ENCODE data around the gene AVPR2.
A peak's percentile ranks its signal among the peaks of the same experiment; 100 is the strongest.

AVPR2 gene

DNA sequence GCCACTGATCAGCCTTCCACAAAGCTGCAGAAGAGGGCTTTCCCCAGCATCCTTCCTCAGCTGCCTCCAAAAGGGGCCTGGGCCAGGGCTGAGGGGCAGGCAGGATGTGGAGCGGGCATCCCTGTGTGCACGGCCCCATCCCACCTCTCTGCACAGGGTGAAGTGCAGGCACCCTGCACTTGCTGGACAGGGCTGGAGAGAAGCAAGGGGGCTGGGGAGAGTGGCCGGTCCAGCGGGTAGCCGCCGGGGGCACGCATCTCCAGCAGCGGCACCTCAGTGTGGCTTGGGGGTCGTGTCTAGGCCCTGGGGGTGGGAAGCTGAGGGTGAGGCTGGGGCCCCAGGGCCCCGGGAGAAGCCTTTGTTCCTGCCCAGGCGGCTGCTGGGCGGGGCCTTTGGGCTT lies 3.0 kb downstream of the AVPR2 start:
- H3K4me3 ChIP-seq: no peak overlapping the region
- H3K9ac ChIP-seq: no peak overlapping the region
- H3K4me2 ChIP-seq: no peak overlapping the region
- TF ChIP-seq Cebpa-rat (IDR thresholded peaks at IDR 0.05): no peak
- no peak overlapping the region for H3K27ac ChIP-seq
- H3K9me3 ChIP-seq (replicated peaks in 1 of 11): no peaks in the 10 kb centered on the region; a peak in 4 of 22 replicates
- H3K27me3 ChIP-seq: peaks cover 42 to 89% (median 72%) of the 10 kb centered on the region in 11 experiments
- H3K36me3 ChIP-seq: peaks cover 2 to 53% (median 36%) of the 10 kb centered on the region in 11 experiments; a peak in 18 of 22 replicates
- H3K4me1 ChIP-seq: peaks cover 26 to 52% (median 37%) of the 10 kb centered on the region in 10 experiments
- peaks cover 38 to 95% (median 57%) of the 10 kb centered on the region in 11 experiments; a peak in 20 of 22 replicates for H4K20me1 ChIP-seq

DNA sequence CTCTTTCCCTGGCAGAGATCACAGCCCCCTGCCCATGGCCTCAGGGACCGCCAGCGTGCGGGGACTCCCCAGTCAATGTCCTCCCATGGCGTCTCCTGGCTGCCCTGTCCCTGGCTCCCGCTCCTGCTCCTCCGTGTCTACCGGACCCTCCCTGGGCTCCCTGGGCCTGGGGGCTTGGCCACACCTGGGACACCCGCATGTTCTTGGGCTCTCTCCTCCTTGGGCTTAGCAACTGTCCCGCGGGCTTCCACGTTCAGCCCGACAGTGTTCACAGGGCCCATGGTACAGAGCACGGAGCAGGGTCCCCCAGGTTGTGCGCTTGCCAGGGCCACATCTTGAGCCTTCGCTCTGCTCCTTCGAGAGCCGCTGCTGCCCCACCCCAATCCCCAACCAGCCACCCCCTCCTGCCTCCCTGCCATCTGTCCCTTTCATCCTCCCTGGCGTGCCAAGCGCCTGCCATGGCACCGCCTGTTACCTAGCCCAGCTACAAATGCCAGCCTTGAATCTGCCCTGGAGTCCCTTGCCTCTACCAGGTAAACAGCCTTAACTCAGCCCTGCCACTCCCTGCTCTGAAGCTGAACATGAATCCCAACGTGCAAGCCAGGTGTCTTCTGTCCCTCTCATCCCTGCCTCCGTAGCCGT lies 3.9 kb downstream of the AVPR2 start:
- peaks cover 0 to under 1% (median 0%) of the 10 kb centered on the region in 11 experiments; a peak in 4 of 22 replicates for H3K9me3 ChIP-seq (replicated peaks in 1 of 11)
- H3K27ac ChIP-seq: no peak overlapping the region
- TF ChIP-seq Cebpa-rat (IDR thresholded peaks at IDR 0.05): no peak
- no peak overlapping the region for H3K9ac ChIP-seq
- H3K27me3 ChIP-seq: peaks cover 45 to 89% (median 72%) of the 10 kb centered on the region in 11 experiments
- peaks cover 10 to 62% (median 45%) of the 10 kb centered on the region in 11 experiments; a peak in 18 of 22 replicates for H3K36me3 ChIP-seq
- H4K20me1 ChIP-seq: peaks cover 36 to 95% (median 59%) of the 10 kb centered on the region in 11 experiments; a peak in 20 of 22 replicates
- H3K4me2 ChIP-seq: peak overlapping the region in 1 of 11 experiments; percentile 5; a peak in 2 of 22 replicates
- peaks cover 17 to 43% (median 29%) of the 10 kb centered on the region in 10 experiments for H3K4me1 ChIP-seq
- no peak overlapping the region for H3K4me3 ChIP-seq

DNA sequence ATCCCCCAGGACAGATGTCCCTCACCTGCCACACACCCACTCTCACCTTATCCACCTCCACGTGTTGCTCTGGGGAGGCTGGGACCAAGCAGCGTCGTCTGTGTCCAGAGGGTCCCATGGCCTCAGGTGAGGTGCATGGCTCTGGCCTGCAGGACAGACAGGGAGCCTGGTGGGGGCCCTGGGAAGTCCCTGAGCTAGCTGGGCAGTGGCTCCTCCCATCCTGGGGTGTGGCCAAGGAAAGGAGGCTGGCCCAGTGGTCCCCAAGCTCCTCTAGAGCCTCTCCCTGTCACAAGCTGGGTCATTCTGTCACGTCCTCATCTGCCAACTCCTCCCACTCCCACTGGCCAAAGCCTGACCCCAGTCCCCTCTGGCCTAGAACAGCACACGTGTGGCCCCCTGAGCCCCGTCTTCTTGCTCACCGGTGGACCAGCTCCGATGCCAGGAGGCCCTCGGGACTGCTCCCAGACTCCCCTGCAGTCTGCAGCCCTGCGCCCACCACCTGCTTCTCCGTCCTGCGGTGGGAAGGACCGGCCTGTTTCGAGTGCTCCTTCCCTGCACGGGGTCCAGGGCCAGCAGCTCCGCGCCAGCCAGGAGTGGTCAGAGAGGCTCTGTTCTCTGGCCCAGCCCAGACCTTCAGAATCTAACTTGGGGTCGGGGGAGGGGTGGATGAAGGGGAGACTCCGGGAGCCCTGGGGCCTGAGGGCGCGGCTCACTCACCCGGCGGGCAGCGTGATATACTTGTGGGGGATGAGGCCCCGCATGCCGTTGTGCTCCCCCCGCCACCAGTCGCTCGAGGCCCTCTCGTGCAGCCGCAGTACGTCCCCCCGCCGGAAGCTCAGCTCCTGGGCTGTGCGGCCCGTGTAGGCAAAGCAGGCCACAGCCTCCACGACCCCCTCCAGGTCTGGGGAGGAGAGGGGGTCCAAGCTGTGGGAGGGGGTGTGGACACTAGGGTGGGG lies 4.8 kb downstream of the AVPR2 start:
- Histone ChIP-seq H3K9me3 (replicated peaks in 1 of 11) (peaks cover 0 to 11% (median 0%) of the 10 kb centered on the region in 11 experiments; a peak in 4 of 22 replicates), H3K9ac (no peak overlapping the region; a peak in 1 of 22 replicates), H3K27ac (no peak overlapping the region), H4K20me1 (peaks cover 41 to 98% (median 68%) of the 10 kb centered on the region in 11 experiments; a peak in 20 of 22 replicates), H3K27me3 (peaks cover 55 to 93% (median 79%) of the 10 kb centered on the region in 11 experiments), H3K4me2 (peak overlapping the region in 1 of 11 experiments; percentile 12; a peak in 3 of 22 replicates), H3K36me3 (peaks cover 13 to 72% (median 54%) of the 10 kb centered on the region in 11 experiments; a peak in 18 of 22 replicates), H3K4me1 (peaks cover 8 to 35% (median 19%) of the 10 kb centered on the region in 10 experiments), H3K4me3 (no peak overlapping the region)
- no peak for TF ChIP-seq Cebpa-rat (IDR thresholded peaks at IDR 0.05)

DNA sequence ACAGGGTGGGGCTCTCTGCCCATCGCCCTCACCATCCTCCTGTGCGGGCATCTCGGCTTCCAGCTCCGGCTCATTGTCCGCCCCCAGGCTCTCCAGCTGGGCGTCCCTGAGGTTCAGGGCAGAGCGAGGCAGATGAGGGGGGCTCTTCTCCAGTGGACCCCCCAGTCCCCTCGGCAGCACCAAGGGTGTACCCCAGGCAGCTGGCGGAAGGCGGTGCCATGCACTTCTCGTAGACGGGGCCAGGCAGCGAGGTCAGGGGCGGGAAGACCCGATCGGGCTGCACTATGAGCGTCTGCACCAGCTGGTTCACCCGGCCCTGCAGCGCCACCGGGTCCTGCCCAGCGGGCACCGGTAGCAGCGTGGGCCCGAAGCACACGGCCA lies 5.5 kb downstream of the AVPR2 start:
- Histone ChIP-seq H3K4me3 (no peak overlapping the region), H3K4me2 (no peak overlapping the region), H3K4me1 (peaks cover 1 to 28% (median 12%) of the 10 kb centered on the region in 10 experiments; a peak in 18 of 20 replicates), H3K36me3 (peaks cover 17 to 78% (median 59%) of the 10 kb centered on the region in 11 experiments; a peak in 18 of 22 replicates), H3K27ac (no peak overlapping the region), H3K27me3 (peaks cover 61 to 93% (median 82%) of the 10 kb centered on the region in 11 experiments), H3K9me3 (replicated peaks in 1 of 11) (peaks cover 0 to 16% (median 0%) of the 10 kb centered on the region in 11 experiments; a peak in 4 of 22 replicates), H4K20me1 (peaks cover 41 to 99% (median 72%) of the 10 kb centered on the region in 11 experiments; a peak in 20 of 22 replicates), H3K9ac (no peak overlapping the region)
- TF ChIP-seq Cebpa-rat (IDR thresholded peaks at IDR 0.05): no peak

DNA sequence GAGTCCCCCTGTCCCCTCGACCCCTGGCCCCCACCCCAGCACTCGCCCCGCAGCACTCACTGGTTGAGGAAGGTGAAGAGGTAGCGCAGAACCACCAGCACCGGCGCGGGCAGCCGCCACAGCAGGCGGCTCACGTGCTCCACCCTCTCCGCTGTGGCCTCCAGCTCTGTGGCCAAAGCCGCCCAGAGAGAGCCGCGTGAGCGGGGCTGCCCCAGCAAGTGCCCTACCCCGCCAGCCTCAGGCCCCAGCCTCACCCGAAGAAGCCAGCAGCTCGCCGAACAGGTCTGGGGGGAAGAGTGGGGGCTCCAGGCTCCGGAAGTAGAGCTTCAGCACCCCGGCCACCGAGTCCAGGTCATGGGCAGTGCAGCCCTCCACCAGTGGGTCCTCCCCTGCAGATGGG lies 6.0 kb downstream of the AVPR2 start:
- H4K20me1 ChIP-seq: peaks cover 40 to 98% (median 70%) of the 10 kb centered on the region in 11 experiments; a peak in 21 of 22 replicates
- peaks cover 64 to 92% (median 82%) of the 10 kb centered on the region in 11 experiments for H3K27me3 ChIP-seq
- peaks cover 0 to 27% (median 8%) of the 10 kb centered on the region in 10 experiments; a peak in 10 of 20 replicates for H3K4me1 ChIP-seq
- no peak overlapping the region for H3K4me3 ChIP-seq
- H3K27ac ChIP-seq: no peak overlapping the region
- H3K9ac ChIP-seq: no peak overlapping the region
- H3K36me3 ChIP-seq: peaks cover 17 to 80% (median 60%) of the 10 kb centered on the region in 11 experiments; a peak in 18 of 22 replicates
- peaks cover 0 to 16% (median 0%) of the 10 kb centered on the region in 11 experiments; a peak in 4 of 22 replicates for H3K9me3 ChIP-seq (replicated peaks in 1 of 11)
- no peak overlapping the region for H3K4me2 ChIP-seq
- no peak for TF ChIP-seq Cebpa-rat (IDR thresholded peaks at IDR 0.05)

DNA sequence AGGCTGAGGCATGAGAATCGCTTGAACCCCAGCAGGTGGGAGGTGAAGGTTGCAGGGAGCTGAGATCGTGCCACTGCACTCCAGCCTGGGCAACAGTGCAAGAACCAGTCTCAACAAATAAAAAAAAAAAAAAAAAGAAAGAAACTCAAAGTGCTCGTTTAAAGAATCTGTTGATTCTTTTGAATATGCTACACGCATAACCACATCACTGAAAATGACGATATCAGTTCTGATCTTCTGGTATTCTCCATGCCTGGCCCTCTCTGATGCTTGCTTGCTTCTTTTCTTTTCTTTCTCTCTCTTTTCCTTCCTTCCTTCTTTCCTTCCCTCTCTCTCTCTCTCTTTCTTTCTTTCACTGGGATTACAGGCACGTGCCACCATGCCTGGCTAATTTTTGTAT lies 7.3 kb downstream of the AVPR2 start:
- Histone ChIP-seq H3K36me3 (peaks cover 18 to 88% (median 72%) of the 10 kb centered on the region in 11 experiments; a peak in 21 of 22 replicates), H3K9ac (no peak overlapping the region), H3K4me3 (no peak overlapping the region), H3K4me2 (no peak overlapping the region), H3K27me3 (peaks cover 67 to 92% (median 83%) of the 10 kb centered on the region in 11 experiments), H3K9me3 (replicated peaks in 1 of 11) (peaks cover 0 to 16% (median 0%) of the 10 kb centered on the region in 11 experiments; a peak in 1 of 22 replicates), H4K20me1 (peaks cover 38 to 98% (median 76%) of the 10 kb centered on the region in 11 experiments; a peak in 21 of 22 replicates), H3K27ac (no peak overlapping the region; a peak in 1 of 22 replicates), H3K4me1 (peaks cover 0 to 17% (median 0%) of the 10 kb centered on the region in 10 experiments; a peak in 6 of 20 replicates)
- no peak for TF ChIP-seq Cebpa-rat (IDR thresholded peaks at IDR 0.05)

DNA sequence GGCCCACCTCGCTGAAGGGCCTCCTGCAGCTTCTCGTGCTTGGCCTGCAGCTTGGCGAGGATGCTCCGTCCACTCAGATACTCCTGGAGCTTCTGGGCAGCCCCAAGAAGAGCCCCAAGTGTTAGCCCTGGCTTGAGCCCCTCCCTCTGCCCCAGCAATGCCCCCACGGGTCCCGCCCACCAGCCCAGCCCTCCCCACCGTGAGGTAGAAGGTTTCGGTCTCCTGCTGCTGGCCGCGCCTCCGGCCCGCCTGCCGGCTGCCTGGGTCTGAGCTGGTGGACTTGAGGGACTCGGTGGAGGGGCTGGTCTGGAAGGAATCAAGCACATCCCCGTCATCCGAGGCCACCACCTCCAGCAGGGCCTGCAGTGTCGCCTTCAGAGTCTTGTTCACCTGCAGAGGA lies 8.7 kb downstream of the AVPR2 start:
- Histone ChIP-seq H3K9ac (no peak overlapping the region), H4K20me1 (peaks cover 34 to 98% (median 69%) of the 10 kb centered on the region in 11 experiments; a peak in 21 of 22 replicates), H3K27ac (no peak overlapping the region), H3K4me3 (no peak overlapping the region), H3K36me3 (peaks cover 18 to 89% (median 70%) of the 10 kb centered on the region in 11 experiments), H3K4me2 (no peak overlapping the region), H3K4me1 (peaks cover 0 to 9% (median 0%) of the 10 kb centered on the region in 10 experiments; a peak in 5 of 20 replicates), H3K9me3 (replicated peaks in 1 of 11) (peaks cover 0 to 16% (median 0%) of the 10 kb centered on the region in 11 experiments; a peak in 1 of 22 replicates), H3K27me3 (peaks cover 70 to 92% (median 83%) of the 10 kb centered on the region in 11 experiments)
- TF ChIP-seq Cebpa-rat (IDR thresholded peaks at IDR 0.05): no peak

DNA sequence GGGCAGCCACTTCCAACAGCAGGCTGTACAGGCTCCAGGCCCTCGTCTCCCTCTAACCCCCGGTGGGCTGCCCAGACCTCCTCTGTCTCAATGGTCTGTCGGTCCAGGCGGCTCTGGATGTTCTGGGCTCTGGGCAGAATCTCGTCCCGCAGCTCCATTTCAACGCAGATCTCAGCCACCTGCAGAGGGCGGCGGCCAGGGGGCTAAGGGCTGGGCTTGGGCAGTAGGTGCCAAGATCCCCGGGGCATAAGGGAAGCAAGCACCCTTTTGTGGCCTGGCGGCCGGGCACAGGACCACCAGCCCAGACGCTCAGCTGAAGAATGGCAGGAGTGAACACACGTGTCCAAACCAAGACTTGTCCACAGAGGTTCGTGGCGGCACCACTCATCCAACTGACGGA lies 9.2 kb downstream of the AVPR2 start:
- H3K4me2 ChIP-seq: no peak overlapping the region
- no peak overlapping the region for H3K9ac ChIP-seq
- peaks cover 73 to 92% (median 85%) of the 10 kb centered on the region in 11 experiments for H3K27me3 ChIP-seq
- H3K36me3 ChIP-seq: peaks cover 21 to 91% (median 73%) of the 10 kb centered on the region in 11 experiments
- H3K4me1 ChIP-seq: peaks cover 0 to 9% (median 0%) of the 10 kb centered on the region in 10 experiments; a peak in 5 of 20 replicates
- H3K4me3 ChIP-seq: no peak overlapping the region
- H3K27ac ChIP-seq: no peak overlapping the region
- TF ChIP-seq Cebpa-rat (IDR thresholded peaks at IDR 0.05): no peak
- H4K20me1 ChIP-seq: peaks cover 34 to 98% (median 72%) of the 10 kb centered on the region in 11 experiments; a peak in 21 of 22 replicates
- peaks cover 0 to 16% (median 0%) of the 10 kb centered on the region in 11 experiments; a peak in 1 of 22 replicates for H3K9me3 ChIP-seq (replicated peaks in 1 of 11)

Data from BLaER1 treated with 17β-estradiol and CSF1 and Interleukin-3, amounts not matched to agents 10 nM and 100 nM (cell line).